ENCODE results near the gene HOMER3. TPM values are rescaled to one million over a fixed set of nuclear protein-coding genes. Genes with fewer than 3 reads are reported as not detected.

HOMER3 gene
- total and polyA plus RNA-seq, 9 donors, result 63.6 to 80.8 (median 74.9) TPM

DNA sequence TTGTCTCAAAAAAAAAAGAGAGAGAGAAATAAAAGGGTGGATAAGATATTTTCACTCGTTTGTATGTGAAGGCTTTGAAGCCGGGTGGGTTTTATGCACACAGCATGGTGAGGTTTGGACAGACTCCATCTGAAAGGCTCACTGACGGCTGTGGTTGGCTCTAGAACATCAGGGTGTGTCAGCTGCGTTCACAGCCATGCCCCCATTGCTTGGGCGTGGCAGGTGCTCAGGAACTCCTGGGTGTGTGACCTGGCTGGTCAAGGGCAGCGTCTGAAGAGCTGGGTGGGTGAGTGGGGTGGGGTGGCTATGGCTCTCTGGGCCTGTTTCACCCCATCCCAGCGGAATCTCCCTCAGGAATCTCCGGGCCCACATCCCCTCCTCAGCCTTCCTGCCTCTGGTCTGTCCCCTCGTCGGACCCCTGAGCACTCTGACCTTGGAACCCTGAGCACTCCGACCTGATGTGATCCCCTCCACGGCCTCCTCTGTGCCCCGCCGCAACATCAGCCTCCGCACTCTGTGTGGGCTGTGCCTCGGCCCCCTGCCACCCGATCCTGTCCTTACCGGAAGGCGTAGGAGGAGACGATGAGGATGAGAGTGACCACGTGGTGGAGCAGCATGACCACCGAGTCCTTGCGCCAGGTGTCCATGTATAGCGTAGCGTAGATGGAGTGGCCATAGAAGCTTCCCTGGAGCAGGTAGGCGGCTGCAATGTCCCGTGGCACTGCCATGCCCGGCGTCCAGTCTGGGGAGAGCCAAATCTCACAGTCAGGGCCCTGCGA lies 57.3 kb downstream of the HOMER3 start:
- Histone ChIP-seq H3K27ac (ENCODE audit: low read length) (no peak overlapping the region), H3K4me1 (ENCODE audit: control insufficient read depth, insufficient read depth, low read length) (no peaks in the 10 kb centered on the region)

DNA sequence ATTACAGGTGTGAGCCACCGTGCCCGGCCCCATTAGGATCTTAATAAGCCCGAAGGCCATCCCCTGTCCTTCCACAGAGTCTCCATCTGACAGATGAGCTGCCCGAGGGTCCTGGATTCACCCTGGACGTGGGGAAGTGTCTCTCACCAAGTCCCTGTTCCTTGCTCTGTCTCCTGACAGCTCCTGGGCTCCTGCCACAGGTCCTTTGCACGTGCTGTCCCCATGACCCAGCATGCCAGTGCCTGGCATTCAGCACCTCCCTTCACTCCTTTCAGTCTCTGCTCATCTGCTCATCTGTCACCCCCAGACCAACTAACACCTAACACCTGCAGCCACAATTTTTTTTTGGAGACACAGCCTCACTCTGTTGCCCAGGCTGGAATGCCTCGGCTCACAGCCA lies 59.5 kb downstream of the HOMER3 start:
- H3K27ac ChIP-seq (ENCODE audit: low read length), result no peak overlapping the region
- no peak overlapping the region for H3K4me3 ChIP-seq (ENCODE audit: low read length)
- DNase-seq, result no peak
- H3K4me1 ChIP-seq (ENCODE audit: control insufficient read depth, insufficient read depth, low read length), result no peaks in the 10 kb centered on the region
- peaks cover 75% of the 10 kb centered on the region for H3K36me3 ChIP-seq (ENCODE audit: control insufficient read depth, insufficient read depth, low read length)
- 88% methylated on average over 7 of the region's 7 CpGs for WGBS (ENCODE audit: insufficient coverage)
- H3K27me3 ChIP-seq (ENCODE audit: control insufficient read depth, insufficient read depth, low read length), result no peaks in the 10 kb centered on the region
- peaks cover 2% of the 10 kb centered on the region for H3K9me3 ChIP-seq (replicated peaks; ENCODE audit: control insufficient read depth, low read depth, low read length)

More for the DNA sequence above, 57.3 kb downstream of the HOMER3 start:
- no peaks in the 10 kb centered on the region for H3K27me3 ChIP-seq (ENCODE audit: control insufficient read depth, insufficient read depth, low read length)
- no peak overlapping the region for H3K4me3 ChIP-seq (ENCODE audit: low read length)
- H3K9me3 ChIP-seq (replicated peaks; ENCODE audit: control insufficient read depth, low read depth, low read length), result no peaks in the 10 kb centered on the region
- H3K36me3 ChIP-seq (ENCODE audit: control insufficient read depth, insufficient read depth, low read length), result peaks cover 62% of the 10 kb centered on the region
- DNase-seq, result no peak
- 84% methylated on average over 27 of the region's 30 CpGs for WGBS (ENCODE audit: insufficient coverage)

- 73% methylated on average over 13 of the region's 13 CpGs for WGBS (ENCODE audit: insufficient coverage)
These were observed 61.2 kb downstream of the HOMER3 start for GRCh38 chr19:18879579-18880373.

More at GRCh38 chr19:18879579-18880373, 61.2 kb downstream of the HOMER3 start:
- H3K36me3 ChIP-seq (ENCODE audit: control insufficient read depth, insufficient read depth, low read length), result peaks cover 71% of the 10 kb centered on the region
- H3K4me1 ChIP-seq (ENCODE audit: control insufficient read depth, insufficient read depth, low read length), result no peaks in the 10 kb centered on the region
- H3K27me3 ChIP-seq (ENCODE audit: control insufficient read depth, insufficient read depth, low read length), result no peaks in the 10 kb centered on the region
- peaks cover 2% of the 10 kb centered on the region for H3K9me3 ChIP-seq (replicated peaks; ENCODE audit: control insufficient read depth, low read depth, low read length)
- H3K4me3 ChIP-seq (ENCODE audit: low read length), result no peak overlapping the region
- no peak for DNase-seq
- H3K27ac ChIP-seq (ENCODE audit: low read length), result no peak overlapping the region

Other genes with a start within 250 kb of the HOMER3 start
- 13.8 TPM for gene COMP, start 149.9 kb downstream of the HOMER3 start, total RNA-seq
- 10 to 100 TPM in 3 of 8 donors, 1 to 10 TPM in 4, under 1 TPM in 1; 0.88 to 96.3 (median 8.3) TPM for gene COMP, start 149.9 kb downstream of the HOMER3 start, polyA plus RNA-seq (ENCODE audit: insufficient read depth in 1 of 8, insufficient read length in 8 of 8, low replicate concordance in 1 of 8)
- gene UPF1, start 109.3 kb downstream of the HOMER3 start, total RNA-seq, result 31.5 TPM
- gene UPF1, start 109.3 kb downstream of the HOMER3 start, polyA plus RNA-seq (ENCODE audit: insufficient read depth in 1 of 8, insufficient read length in 8 of 8, low replicate concordance in 1 of 8), result 10 to 100 TPM; 29.8 to 44.3 (median 41.6) TPM
- gene CERS1, start 45.1 kb downstream of the HOMER3 start, total RNA-seq, result 15.3 TPM
- 10 to 100 TPM; 23.7 to 41.2 (median 35.0) TPM for gene CERS1, start 45.1 kb downstream of the HOMER3 start, polyA plus RNA-seq (ENCODE audit: insufficient read depth in 1 of 8, insufficient read length in 8 of 8, low replicate concordance in 1 of 8)
- 115 TPM for gene COPE, start 21.8 kb downstream of the HOMER3 start, total RNA-seq
- 100 to 1,000 TPM in 1 of 8 donors, 10 to 100 TPM in 7; 76.8 to 102 (median 94.1) TPM for gene COPE, start 21.8 kb downstream of the HOMER3 start, polyA plus RNA-seq (ENCODE audit: insufficient read depth in 1 of 8, insufficient read length in 8 of 8, low replicate concordance in 1 of 8)
- 41.3 TPM for gene DDX49, start 21.5 kb downstream of the HOMER3 start, total RNA-seq
- 10 to 100 TPM; 37.6 to 51.5 (median 41.8) TPM for gene DDX49, start 21.5 kb downstream of the HOMER3 start, polyA plus RNA-seq (ENCODE audit: insufficient read depth in 1 of 8, insufficient read length in 8 of 8, low replicate concordance in 1 of 8)
- gene SUGP2, start 92.3 kb upstream of the HOMER3 start, total RNA-seq, result 47.3 TPM
- gene SUGP2, start 92.3 kb upstream of the HOMER3 start, polyA plus RNA-seq (ENCODE audit: insufficient read depth in 1 of 8, insufficient read length in 8 of 8, low replicate concordance in 1 of 8), result 10 to 100 TPM; 47.5 to 82.0 (median 60.4) TPM
- gene ARMC6, start 92.4 kb upstream of the HOMER3 start, total RNA-seq, result 20.9 TPM
- gene ARMC6, start 92.4 kb upstream of the HOMER3 start, polyA plus RNA-seq (ENCODE audit: insufficient read depth in 1 of 8, insufficient read length in 8 of 8, low replicate concordance in 1 of 8), result 10 to 100 TPM; 25.2 to 31.9 (median 30.0) TPM
- 5.9 TPM for gene SLC25A42, start 122.8 kb upstream of the HOMER3 start, total RNA-seq
- 10 to 100 TPM in 4 of 8 donors, 1 to 10 TPM in 4; 8.7 to 12.2 (median 9.9) TPM for gene SLC25A42, start 122.8 kb upstream of the HOMER3 start, polyA plus RNA-seq (ENCODE audit: insufficient read depth in 1 of 8, insufficient read length in 8 of 8, low replicate concordance in 1 of 8)
- 18.5 TPM for gene TMEM161A, start 197.3 kb upstream of the HOMER3 start, total RNA-seq
- gene TMEM161A, start 197.3 kb upstream of the HOMER3 start, polyA plus RNA-seq (ENCODE audit: insufficient read depth in 1 of 8, insufficient read length in 8 of 8, low replicate concordance in 1 of 8), result 10 to 100 TPM; 18.5 to 36.4 (median 24.5) TPM
- 0.98 TPM for gene MEF2B, start 229.0 kb upstream of the HOMER3 start, total RNA-seq
- gene MEF2B, start 229.0 kb upstream of the HOMER3 start, polyA plus RNA-seq (ENCODE audit: insufficient read depth in 1 of 8, insufficient read length in 8 of 8, low replicate concordance in 1 of 8), result 1 to 10 TPM in 6 of 8 donors, under 1 TPM in 2; 0.33 to 3.7 (median 1.4) TPM